GM12878 (cell line): ENCODE data around the gene PROSER3. TPM values are rescaled to one million over a fixed set of nuclear protein-coding genes. Genes with fewer than 3 reads are reported as not detected.
A peak's percentile ranks its signal among the peaks of the same experiment; 100 is the strongest.

Experiments used
- DPF2 ChIP-seq: fragments of 450-650 bp; IDR thresholded peaks from 2 replicates; pipeline ENCODE4 v1.6.1; 2017; ENCODE audit warnings: mild to moderate bottlenecking
- E4F1 ChIP-seq: fragments of 450-650 bp; IDR thresholded peaks from 2 replicates; pipeline ENCODE4 v1.6.1; 2018; ENCODE audit warnings: borderline replicate concordance, mild to moderate bottlenecking; ENCODE audit not compliant: partially characterized antibody
- ETV6 ChIP-seq, 2 experiments: fragments of 450-650 bp in 1 of 2; IDR thresholded peaks in 1 of 2; conservative IDR thresholded peaks in 1 of 2; 2 replicates each; pipeline ENCODE4 v1.6.1; 2014; ENCODE audit warnings: antibody characterized with exemption in 1 of 2, borderline replicate concordance in 1 of 2, low read depth in 1 of 2, mild to moderate bottlenecking in 1 of 2, moderate library complexity in 1 of 2
- HCFC1 ChIP-seq: fragments of 150-350 bp; IDR thresholded peaks from 2 replicates; pipeline ENCODE4 v1.6.1; 2014; ENCODE audit warnings: low read length
- HDAC6 ChIP-seq: fragments of 200-600 bp; sonication (generic); IDR thresholded peaks from one replicate; pipeline ENCODE4 v1.8.0; 2017; ENCODE audit warnings: antibody characterized with exemption; ENCODE audit not compliant: unreplicated experiment
- MLLT1 ChIP-seq: fragments of 450-650 bp; IDR thresholded peaks from 2 replicates; pipeline ENCODE4 v1.6.1; 2016; ENCODE audit warnings: mild to moderate bottlenecking
- PAX5 ChIP-seq: IDR thresholded peaks from 2 replicates; pipeline ENCODE4 v1.6.1; 2011; ENCODE audit warnings: low read depth, low read length, borderline replicate concordance
- POU2F2 ChIP-seq: IDR thresholded peaks from 3 replicates; pipeline ENCODE4 v1.6.1; 2011; ENCODE audit warnings: low read depth, mild to moderate bottlenecking, low read length, borderline replicate concordance
- SIX5 ChIP-seq: IDR thresholded peaks from 2 replicates; pipeline ENCODE4 v1.6.1; 2011; ENCODE audit warnings: mild to moderate bottlenecking, low read depth, low read length, moderate library complexity; ENCODE audit not compliant: severe bottlenecking
- SMAD1 ChIP-seq: fragments of 450-650 bp; IDR thresholded peaks from 2 replicates; pipeline ENCODE4 v1.6.1; 2018; ENCODE audit warnings: mild to moderate bottlenecking, low read depth; ENCODE audit not compliant: partially characterized antibody
- SRF ChIP-seq, 2 experiments: IDR thresholded peaks; 2 replicates each; pipeline ENCODE4 v1.6.1; 2011; ENCODE audit warnings: low read depth in 2 of 2, low read length in 2 of 2, mild to moderate bottlenecking in 1 of 2, moderate library complexity in 1 of 2
- SUZ12 ChIP-seq: fragments of 200-600 bp; sonication (generic); IDR thresholded peaks from one replicate; pipeline ENCODE4 v1.6.1; 2018; ENCODE audit warnings: antibody characterized with exemption, mild to moderate bottlenecking; ENCODE audit not compliant: unreplicated experiment
- TAF1 ChIP-seq: IDR thresholded peaks from 2 replicates; pipeline ENCODE4 v1.6.1; 2011; ENCODE audit warnings: mild to moderate bottlenecking, low read depth, low read length, borderline replicate concordance
- YY1 ChIP-seq: IDR thresholded peaks from 2 replicates; pipeline ENCODE4 v1.6.1; 2011; ENCODE audit warnings: low read depth, mild to moderate bottlenecking, low read length
- polyA plus RNA-seq, 11 experiments: library from polyadenylated mRNA; depleted of rRNA in 4 of 11; unstranded in 6 of 11; stranded (reverse) in 5 of 11; fragments of >200 nt; fragmentation: Nextera tagmentation in 4 of 11; fragmentation: Illumina TruSeq in 1 of 11; extraction: Ambion mirVana in 4 of 11; extraction: Trizol in 1 of 11; gene quantifications; 1 replicate in 1 of 11; 2 replicates in 10 of 11; pipeline versions ENCODE4 v1.2.1 to v1.2.3, GENCODE V29; 2011 to 2016; ENCODE audit warnings: inconsistent platforms in 2 of 11, missing spikeins in 2 of 11, low read depth in 1 of 11
- total RNA-seq, 4 experiments: library from RNA; depleted of rRNA in 3 of 4; stranded (reverse); fragments of >200 nt in 3 of 4; fragmentation: Illumina TruSeq in 1 of 4; extraction: Trizol in 1 of 4; gene quantifications; 2 replicates each; pipeline versions ENCODE4 v1.2.1 to v1.2.3, GENCODE V29; 2013 to 2021
- TF ChIP-seq, protein P1 (sequence below): IDR thresholded peaks from 2 replicates; pipeline ENCODE4 v1.6.1; 2012; ENCODE audit warnings: mild to moderate bottlenecking, low read depth, low read length
- TF ChIP-seq, protein P2 (sequence below): fragments of 450-650 bp; IDR thresholded peaks from 2 replicates; pipeline ENCODE4 v1.6.1; 2017; ENCODE audit warnings: mild to moderate bottlenecking, moderate library complexity

The PROSER3 gene
- total and polyA plus RNA-seq, 10 of the 15 experiments (the other 5 are each of a cell fraction or from before 2014, with no cell fraction given): 0.85 to 25.1 (median 9.6) TPM

GRCh38 chr19:35775298-35776101 lies 17.5 kb downstream of the PROSER3 start, which contains the start of gene ARHGAP33 (continued):
- TF ChIP-seq SRF (IDR thresholded peaks at IDR 0.05; ENCODE audit: low read depth in 2 of 2, low read length in 2 of 2): no peak
- no peak; the same call in 1 of the 2 replicates for TF ChIP-seq HCFC1
- TF ChIP-seq TAF1: 0 out of 2 replicates have a peak, but pooled peaks have one; percentile 32
- TF ChIP-seq SMAD1: no peak
- peak; percentile 52; the same call in 1 of the 2 replicates for TF ChIP-seq DPF2
- TF ChIP-seq SIX5: no peak
- 0 out of 3 replicates have a peak, but pooled peaks have one; percentile 45 for TF ChIP-seq POU2F2
- TF ChIP-seq MLLT1: no peak
- TF ChIP-seq YY1: peak; percentile 86
- TF ChIP-seq HDAC6: no peak
- no peak for TF ChIP-seq ETV6 (conservative IDR thresholded peaks at IDR 0.05 in 1 of 2, IDR thresholded peaks at IDR 0.05 in 1 of 2; ENCODE audit: borderline replicate concordance in 1 of 2, low read depth in 1 of 2)
- TF ChIP-seq SUZ12: no peak
- no peak for TF ChIP-seq E4F1
- TF ChIP-seq, protein P1, sequence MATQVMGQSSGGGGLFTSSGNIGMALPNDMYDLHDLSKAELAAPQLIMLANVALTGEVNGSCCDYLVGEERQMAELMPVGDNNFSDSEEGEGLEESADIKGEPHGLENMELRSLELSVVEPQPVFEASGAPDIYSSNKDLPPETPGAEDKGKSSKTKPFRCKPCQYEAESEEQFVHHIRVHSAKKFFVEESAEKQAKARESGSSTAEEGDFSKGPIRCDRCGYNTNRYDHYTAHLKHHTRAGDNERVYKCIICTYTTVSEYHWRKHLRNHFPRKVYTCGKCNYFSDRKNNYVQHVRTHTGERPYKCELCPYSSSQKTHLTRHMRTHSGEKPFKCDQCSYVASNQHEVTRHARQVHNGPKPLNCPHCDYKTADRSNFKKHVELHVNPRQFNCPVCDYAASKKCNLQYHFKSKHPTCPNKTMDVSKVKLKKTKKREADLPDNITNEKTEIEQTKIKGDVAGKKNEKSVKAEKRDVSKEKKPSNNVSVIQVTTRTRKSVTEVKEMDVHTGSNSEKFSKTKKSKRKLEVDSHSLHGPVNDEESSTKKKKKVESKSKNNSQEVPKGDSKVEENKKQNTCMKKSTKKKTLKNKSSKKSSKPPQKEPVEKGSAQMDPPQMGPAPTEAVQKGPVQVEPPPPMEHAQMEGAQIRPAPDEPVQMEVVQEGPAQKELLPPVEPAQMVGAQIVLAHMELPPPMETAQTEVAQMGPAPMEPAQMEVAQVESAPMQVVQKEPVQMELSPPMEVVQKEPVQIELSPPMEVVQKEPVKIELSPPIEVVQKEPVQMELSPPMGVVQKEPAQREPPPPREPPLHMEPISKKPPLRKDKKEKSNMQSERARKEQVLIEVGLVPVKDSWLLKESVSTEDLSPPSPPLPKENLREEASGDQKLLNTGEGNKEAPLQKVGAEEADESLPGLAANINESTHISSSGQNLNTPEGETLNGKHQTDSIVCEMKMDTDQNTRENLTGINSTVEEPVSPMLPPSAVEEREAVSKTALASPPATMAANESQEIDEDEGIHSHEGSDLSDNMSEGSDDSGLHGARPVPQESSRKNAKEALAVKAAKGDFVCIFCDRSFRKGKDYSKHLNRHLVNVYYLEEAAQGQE: no peak
- TF ChIP-seq, protein P2, sequence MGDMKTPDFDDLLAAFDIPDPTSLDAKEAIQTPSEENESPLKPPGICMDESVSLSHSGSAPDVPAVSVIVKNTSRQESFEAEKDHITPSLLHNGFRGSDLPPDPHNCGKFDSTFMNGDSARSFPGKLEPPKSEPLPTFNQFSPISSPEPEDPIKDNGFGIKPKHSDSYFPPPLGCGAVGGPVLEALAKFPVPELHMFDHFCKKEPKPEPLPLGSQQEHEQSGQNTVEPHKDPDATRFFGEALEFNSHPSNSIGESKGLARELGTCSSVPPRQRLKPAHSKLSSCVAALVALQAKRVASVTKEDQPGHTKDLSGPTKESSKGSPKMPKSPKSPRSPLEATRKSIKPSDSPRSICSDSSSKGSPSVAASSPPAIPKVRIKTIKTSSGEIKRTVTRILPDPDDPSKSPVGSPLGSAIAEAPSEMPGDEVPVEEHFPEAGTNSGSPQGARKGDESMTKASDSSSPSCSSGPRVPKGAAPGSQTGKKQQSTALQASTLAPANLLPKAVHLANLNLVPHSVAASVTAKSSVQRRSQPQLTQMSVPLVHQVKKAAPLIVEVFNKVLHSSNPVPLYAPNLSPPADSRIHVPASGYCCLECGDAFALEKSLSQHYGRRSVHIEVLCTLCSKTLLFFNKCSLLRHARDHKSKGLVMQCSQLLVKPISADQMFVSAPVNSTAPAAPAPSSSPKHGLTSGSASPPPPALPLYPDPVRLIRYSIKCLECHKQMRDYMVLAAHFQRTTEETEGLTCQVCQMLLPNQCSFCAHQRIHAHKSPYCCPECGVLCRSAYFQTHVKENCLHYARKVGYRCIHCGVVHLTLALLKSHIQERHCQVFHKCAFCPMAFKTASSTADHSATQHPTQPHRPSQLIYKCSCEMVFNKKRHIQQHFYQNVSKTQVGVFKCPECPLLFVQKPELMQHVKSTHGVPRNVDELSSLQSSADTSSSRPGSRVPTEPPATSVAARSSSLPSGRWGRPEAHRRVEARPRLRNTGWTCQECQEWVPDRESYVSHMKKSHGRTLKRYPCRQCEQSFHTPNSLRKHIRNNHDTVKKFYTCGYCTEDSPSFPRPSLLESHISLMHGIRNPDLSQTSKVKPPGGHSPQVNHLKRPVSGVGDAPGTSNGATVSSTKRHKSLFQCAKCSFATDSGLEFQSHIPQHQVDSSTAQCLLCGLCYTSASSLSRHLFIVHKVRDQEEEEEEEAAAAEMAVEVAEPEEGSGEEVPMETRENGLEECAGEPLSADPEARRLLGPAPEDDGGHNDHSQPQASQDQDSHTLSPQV: no peak
- TF ChIP-seq PAX5: no peak
